Measurements from ENCODE around the gene ANKMY2.

The ANKMY2 gene

GRCh38 chr7:16650266-16650665 is 4.7 kb upstream of the ANKMY2 start:
- no peak for DNase-seq (ENCODE audit: extremely low read depth, low read depth)
- no peak overlapping the region for H3K4me3 ChIP-seq (replicated peaks; ENCODE audit: low read depth, low read length)
- TF ChIP-seq CTCF (IDR thresholded peaks at IDR 0.05; ENCODE audit: low read depth, low read length, missing control alignments): no peak

GRCh38 chr7:16649196-16649595 is 3.6 kb upstream of the ANKMY2 start:
- no peak for DNase-seq (ENCODE audit: extremely low read depth, low read depth)
- TF ChIP-seq CTCF (IDR thresholded peaks at IDR 0.05; ENCODE audit: low read depth, low read length, missing control alignments): no peak
- no peak overlapping the region for H3K4me3 ChIP-seq (replicated peaks; ENCODE audit: low read depth, low read length)

GRCh38 chr7:16648551-16648950 is 3.0 kb upstream of the ANKMY2 start:
- no peak for DNase-seq (ENCODE audit: extremely low read depth, low read depth)
- H3K4me3 ChIP-seq (replicated peaks; ENCODE audit: low read depth, low read length): peak overlapping the region; percentile 91
- TF ChIP-seq CTCF (IDR thresholded peaks at IDR 0.05; ENCODE audit: low read depth, low read length, missing control alignments): no peak

- DNase-seq (ENCODE audit: extremely low read depth, low read depth): no peak
- TF ChIP-seq CTCF (IDR thresholded peaks at IDR 0.05; ENCODE audit: low read depth, low read length, missing control alignments): no peak
- H3K4me3 ChIP-seq (replicated peaks; ENCODE audit: low read depth, low read length): peak overlapping the region; percentile 91
Observed at GRCh38 chr7:16647435-16647960, 1.9 kb upstream of the ANKMY2 start.

- no peak for DNase-seq (ENCODE audit: extremely low read depth, low read depth)
- no peak for TF ChIP-seq CTCF (IDR thresholded peaks at IDR 0.05; ENCODE audit: low read depth, low read length, missing control alignments)
- H3K4me3 ChIP-seq (replicated peaks; ENCODE audit: low read depth, low read length): peak overlapping the region; percentile 91
Observed at GRCh38 chr7:16646472-16647072, 1.0 kb upstream of the ANKMY2 start.

- peak overlapping the region; percentile 91 for H3K4me3 ChIP-seq (replicated peaks; ENCODE audit: low read depth, low read length)
- TF ChIP-seq CTCF (IDR thresholded peaks at IDR 0.05; ENCODE audit: low read depth, low read length, missing control alignments): no peak
- DNase-seq (ENCODE audit: extremely low read depth, low read depth): no peak
Observed at GRCh38 chr7:16644636-16645592, 640 bp downstream of the ANKMY2 start.
